HG02610 (cell line): ENCODE results near the gene ZSWIM6.

Source experiments
- ATAC-seq: cut with Tn5 transposase; IDR thresholded peaks from one replicate; pipeline ENCODE4 v1.9.1; 2021; ENCODE audit warnings: mild to moderate bottlenecking, moderate library complexity; ENCODE audit not compliant: unreplicated experiment

ZSWIM6 gene

DNA sequence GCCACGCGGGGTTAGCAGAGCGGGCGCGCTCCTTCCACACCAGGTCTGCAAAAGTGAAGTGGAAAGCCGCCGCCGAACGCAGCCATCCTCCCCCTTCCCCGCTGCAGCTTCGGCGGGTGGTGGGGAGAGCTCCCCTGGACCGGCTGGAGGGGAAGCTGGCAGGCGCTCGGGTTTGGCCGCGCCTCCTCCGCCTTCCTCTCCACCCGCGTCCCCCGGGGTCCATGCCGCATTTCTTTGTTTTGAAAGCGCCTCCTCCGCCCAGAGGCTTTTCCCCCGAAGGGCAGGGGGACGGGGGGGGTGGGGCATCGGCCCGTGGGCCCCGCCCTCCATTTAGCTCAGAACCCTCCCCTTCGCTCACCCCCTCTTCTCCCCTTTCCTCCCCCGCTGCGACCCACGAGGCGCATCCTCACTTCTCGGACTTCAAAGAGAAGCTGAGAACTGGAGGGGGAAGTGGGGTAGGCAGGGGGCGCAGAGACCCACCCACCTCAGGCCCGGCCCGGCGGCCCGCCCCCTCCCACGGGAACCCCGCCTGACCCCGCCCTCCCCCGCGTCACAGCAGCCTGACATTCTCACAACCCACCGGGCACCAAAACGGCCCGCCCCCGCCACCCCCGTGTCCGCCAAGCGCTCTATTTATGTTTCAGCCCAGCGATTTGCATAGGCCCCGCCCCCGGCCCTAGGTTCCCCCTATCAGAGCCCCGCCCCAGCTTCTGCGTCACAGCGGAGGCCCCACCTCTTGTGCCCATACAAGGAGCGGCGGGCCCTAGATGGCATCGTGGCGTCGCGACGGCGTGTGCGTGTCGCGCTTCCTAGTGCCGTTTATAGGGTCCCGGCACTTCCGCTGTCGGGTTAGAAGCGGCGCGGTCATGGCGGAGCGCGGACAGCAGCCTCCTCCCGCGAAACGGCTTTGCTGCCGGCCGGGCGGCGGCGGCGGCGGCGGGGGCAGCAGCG, at the start of gene ZSWIM6:
TSS of gene ZSWIM6 (plus strand) at position 852 of the 951 bp plus-strand sequence. CDS start at position 867, 15 bp downstream.
- ATAC-seq: peak; percentile 71

DNA sequence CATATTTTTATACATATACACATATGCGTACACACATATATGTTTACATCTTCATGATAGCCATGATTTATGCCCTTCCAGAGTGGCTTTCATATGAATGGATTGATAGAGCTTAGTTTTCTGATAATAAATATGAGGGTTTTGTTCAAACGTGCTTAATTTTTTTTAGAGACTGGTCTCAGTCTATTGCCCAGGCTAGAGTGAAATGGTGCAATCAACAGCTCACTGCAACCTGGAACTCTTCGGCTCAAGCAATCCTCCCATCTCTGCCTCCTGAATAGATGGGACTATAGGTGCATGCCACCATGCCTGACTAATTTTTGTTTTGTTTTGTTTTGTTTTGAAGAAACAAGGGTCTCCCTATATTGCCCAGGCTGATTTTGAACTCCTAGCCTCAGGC, 48.6 kb upstream of the ZSWIM6 start:
- no peak for ATAC-seq

DNA sequence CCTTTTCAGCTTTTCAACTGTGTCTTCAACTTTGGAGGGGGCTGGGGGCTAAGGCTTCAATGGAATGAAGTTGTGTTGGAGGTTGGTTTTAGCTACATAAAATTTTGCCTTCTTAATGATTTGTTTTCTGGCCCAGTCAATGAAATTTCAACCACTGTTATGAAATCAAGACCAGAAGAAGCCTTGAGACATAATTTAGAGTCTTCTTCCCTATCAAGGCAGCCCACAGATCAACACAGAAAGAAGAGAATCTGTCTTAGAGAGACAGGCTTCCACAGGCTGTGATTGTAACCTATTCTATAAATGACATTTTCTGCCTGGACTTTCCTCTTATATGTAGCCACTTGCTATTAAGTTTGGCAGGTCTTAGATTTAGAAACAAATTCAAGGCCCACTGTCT, 46.5 kb upstream of the ZSWIM6 start:
- ATAC-seq: no peak

DNA sequence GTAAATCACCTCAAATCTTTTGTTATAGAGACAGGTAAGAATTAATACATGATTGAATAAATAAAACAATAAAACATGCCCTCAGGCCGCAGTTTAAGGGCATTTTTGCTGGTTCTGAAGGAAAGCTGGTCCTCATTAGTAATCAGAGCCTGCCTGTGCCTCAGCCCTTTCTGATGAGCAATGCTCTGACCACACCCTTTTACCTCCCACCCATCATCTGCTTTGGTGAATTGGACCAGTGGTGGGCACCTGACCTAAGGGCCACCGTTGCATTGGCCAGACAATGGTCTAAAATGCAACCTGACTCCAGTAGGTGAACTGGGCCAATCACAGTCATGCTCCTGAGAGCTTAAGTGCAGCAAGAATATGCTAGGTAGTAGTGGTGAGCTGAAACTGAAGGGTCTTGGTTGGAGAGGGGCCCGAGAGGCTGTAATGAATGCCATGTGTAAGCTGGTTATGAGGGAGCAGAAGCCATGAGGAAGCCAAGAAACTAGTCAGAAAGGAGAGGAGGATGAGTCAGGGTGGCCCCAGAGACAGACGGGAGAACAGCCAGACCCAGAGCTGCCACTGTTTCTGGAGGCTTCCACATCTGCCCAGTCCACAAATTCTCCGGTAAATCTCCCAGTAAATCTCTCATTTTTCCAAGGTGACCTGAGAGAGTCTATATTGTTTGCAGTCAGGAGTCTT, 45.5 kb upstream of the ZSWIM6 start:
- no peak for ATAC-seq

DNA sequence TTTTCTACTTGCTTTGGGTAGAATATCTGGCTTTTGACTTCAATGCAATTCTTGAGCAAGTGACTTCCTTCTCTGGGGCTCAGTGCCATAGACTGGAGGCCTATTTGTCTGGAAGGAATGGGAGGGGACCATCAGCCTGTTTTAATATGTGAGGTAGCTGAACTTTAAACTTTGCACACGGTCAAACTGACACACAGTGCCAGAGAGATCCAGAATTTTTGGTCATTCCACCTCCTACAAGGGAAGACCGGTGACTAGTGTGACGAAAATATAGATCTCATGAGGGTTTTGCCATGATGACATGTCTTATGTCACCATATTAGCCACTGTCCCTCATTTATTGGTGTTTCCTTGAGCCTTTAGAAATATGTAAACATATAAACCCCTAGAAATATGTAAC, 44.6 kb upstream of the ZSWIM6 start:
- ATAC-seq: no peak

DNA sequence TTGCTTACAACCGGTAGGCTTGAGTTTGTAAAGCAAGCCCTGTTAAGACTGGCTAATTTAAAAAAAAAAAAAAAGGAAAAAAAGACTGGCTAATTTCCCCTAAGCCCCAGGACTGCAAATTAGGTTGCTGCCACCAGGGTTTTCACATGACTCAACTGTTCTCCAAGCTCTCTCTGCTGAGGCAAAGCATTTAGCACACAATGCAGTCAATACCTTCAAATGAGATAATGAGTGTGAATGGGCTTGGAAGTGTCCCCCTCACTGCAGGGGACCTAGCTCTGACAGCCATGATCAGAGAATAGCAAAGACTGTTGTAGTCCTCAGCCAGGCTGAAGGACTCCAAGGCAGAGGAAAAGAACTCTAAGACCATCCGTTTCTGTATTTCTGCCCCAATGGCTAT, 42.8 kb upstream of the ZSWIM6 start:
- ATAC-seq: no peak

DNA sequence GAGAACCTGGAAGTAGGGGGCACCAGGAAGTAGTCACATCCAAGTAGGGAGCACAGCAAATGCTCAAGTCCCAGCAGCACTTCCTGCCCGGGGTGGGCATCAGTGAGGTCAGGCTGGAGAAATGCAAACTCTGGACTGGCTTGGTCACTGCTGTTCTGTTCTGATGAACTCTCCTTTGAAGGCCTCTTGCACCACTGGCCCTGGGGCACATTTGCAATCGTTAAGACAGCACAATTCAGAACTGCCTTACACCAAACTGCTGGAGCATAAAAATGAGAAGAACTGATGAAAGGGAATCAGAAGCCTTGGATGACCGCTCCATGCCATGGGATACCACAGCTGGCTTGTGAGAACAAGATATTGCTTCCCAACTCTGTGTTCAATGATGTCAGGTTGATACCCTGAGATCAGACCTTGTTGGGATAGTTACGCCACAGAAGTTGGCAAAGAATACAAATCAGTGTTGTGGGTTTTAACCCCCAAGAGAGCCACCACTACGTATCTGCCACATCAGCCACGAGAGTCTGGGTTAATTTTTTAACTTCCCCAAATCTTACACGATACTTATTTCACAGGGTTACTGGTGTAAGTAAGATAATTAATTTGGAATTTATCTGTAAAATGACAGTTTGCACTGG, 42.3 kb upstream of the ZSWIM6 start:
- ATAC-seq: no peak

DNA sequence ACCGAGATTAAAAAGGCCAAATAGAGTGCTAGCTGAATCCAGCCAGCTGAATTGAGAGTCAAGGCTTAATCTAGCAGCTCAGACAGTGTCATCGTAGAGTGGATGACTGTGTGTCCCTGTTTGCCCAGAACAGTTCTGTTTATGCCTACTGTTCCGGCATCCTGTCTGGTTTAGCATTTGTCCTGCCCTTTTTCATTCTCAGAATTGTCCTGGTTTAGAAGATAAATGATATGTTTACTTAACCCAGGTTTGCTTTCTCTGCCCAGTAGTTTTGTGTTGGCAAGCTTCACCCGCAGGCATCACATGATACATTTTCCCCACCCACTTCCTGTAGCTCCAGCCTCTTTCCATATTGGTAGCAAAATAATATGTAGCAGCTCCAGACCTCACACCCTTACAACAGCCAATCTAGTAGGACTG, 41.3 kb upstream of the ZSWIM6 start:
- ATAC-seq: no peak

DNA sequence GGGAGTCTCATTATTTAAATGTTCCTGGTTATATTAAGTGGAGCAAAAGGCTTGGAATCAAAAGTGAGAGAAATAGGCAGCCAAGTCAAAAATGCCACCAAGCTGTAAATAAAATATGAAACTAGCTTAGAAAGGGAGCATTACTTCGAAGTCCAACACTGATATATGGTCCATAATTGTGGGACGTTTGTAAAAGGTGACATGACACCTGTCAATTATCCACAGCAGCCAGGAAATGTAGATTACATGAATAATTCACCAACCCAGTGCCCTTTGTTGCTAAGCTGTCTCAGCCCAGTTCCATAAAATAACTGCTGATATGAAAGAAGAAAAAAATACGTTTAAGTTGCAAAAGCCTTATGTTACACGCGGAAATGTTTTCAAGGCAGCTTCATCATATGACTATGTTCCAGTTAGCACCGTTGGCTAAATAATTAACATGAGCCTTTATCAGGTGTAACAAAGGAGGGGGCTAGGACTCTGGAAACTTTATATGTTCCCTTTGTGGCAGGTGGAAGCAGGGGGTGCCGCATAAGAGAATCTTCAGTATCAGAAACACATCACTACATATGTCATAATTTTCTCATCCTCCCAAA, 39.9 kb upstream of the ZSWIM6 start:
- ATAC-seq: no peak

DNA sequence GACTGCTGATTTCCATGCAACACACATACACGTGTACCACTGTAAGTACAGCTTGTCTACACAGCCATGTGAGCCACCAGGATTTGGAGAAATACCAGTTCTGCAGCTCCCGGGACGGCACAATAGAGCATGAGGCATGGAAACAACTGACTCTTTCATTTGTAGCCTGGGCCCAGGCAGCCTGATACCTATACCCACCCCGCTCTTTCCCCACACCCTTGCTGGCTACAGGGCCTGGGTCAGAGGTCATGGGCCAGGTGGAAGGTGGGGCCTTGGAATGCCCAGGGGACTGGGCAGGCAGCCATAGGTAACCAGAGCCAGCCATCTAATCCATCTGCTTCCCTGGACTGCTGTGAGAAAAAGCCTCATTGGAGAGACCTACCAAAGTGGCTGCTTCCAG, 39.0 kb upstream of the ZSWIM6 start:
- no peak for ATAC-seq

DNA sequence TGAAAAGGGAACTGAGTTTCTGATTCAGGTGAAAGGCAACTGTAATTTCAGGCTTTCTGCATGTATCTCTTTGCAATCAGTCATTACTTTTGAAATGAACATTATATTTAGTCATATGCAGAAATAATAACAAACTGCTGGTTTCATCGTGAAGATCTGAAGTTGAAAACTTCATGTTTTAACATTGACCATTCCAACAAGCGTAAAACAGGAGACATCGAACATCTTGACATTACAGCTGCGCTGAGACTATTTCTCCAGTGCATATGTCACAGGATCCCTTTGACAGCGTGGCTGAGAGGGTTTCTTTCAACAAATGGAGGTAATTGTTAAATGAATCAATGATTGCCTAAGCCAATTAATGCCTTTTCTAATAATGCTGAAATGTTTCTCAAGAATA, 38.2 kb upstream of the ZSWIM6 start:
- ATAC-seq: no peak

DNA sequence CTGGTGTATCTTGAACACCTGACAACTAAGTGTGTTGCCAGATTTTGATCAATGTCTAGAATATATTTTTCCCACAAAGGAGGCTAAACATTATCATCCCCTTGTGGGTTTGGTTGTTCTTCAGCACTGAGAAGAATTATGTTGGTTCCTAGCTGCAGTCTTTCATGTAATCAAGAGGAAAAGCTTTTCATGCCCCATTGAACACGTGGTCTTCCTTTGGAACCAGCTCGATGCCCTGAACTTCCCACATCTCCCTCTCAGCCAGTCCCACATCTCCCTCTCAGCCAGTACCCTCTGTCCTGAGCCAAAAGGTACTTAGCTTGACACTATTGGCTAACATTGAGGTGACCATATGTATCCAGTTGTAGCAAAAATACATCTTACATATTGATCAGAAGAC, 36.7 kb upstream of the ZSWIM6 start:
- ATAC-seq: no peak

DNA sequence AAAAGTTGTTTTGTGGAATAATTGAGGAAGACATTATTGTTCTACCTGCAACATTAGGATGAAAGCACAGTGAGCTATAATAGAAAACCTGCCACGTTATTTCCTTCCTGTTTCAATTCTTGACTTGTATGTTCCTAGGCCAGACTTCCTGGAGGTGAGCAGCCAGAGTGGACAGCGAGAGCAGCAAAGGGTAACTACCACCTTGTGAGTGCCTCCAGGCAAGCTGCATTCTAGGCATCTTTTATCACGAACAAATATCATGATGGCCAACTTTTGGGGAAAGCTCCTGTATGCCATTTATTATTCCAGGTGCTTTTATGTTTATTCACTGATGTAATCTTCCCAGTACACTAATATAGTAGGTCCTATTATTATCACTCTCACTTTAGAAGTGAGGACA, 34.0 kb upstream of the ZSWIM6 start:
- no peak for ATAC-seq

DNA sequence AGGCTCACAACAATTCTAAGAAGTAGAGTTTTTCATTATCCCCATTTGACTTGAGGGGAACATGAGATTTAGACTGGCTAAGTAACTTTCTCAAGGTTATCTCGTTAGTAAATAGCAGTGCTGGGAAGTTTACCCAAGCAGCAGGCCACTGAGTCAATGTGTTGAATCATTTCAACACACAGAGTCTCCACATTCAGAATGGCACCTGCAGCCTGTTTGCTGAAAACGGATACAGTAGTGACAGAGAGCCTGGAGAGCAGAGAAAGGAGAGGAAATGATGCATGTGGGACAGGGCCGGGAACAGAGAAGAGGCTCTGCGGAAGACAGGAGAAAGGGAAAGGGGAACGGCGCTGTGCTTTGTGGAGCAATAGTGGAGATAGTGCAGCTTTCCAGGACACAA, 33.5 kb upstream of the ZSWIM6 start:
- ATAC-seq: no peak

DNA sequence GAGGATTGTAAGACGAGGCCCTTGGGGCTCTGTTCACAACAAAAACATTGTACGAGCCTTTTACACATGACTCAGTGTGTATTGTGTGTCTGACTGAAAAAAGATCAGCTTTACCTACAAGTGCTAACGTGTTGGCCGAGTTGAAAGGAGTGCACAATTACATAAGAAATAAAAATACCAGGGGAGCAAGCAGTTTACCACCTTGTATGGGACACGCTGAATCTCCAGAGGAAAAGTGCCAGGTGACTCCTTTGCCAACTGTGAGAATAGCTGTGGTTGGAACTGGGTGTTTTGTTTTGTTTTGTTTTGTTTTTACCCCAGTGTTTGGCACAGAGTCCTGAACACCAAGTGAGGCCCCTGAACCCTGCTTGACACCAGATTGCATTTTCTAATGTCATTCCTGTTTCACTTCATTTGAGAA, 32.8 kb upstream of the ZSWIM6 start:
- ATAC-seq: no peak

DNA sequence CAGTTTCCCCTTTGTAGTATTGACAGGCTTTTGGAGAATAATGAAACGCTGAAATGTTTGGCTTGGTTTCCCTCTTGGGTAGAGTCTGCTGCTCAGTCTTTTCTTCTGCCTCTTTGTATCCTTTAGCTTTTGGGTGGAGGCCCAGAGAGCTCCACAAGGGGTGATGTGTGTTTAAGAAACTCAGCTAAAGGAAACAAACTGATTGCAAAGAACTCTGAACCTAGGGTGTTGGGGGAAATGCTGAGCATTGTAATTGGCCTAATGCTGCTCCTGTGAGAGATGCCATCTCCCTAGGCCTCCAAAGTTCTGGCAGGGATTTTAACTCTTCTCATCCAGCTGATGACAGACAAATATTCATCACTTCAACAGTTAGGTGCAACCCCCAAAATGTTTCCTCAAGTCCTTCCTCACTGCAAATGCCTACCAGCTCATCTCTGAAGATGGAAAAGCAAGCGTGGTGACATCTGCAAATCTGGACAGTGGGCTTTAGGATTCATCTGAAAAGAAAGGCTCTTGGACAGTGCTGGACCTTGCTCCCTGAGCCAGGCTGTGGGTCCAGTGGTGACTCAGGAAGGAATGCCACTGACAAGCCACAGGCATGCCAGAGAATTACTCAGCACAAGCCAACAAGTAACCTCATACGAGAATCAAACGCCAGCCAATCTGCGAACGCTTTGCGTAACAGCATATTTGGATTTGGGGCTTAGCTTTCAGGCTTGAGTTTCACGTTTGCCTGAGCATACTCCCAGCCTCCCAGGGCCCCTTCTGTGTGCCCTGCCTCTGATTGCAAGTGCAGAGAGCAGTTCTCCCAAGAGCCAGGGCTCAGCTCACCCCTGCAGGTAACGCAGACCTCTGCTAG, 30.5 kb upstream of the ZSWIM6 start:
- ATAC-seq: no peak

DNA sequence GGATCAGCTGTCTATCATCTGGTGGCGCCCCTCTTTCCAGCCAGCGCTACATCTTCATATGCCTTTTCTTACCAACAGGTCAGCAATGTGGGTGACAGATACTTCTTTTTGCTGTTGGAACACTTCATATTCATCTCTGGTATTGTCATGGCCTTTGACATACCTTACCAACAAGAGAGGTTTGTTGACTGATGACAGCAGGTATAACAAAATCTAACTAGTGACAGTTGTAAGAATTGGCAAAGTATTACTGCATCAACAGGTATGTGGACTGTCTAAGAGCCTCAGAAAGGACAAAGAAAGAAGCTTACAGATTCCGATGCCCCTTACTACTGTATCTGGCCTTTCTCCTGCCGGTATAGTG, 29.9 kb upstream of the ZSWIM6 start:
- no peak for ATAC-seq

DNA sequence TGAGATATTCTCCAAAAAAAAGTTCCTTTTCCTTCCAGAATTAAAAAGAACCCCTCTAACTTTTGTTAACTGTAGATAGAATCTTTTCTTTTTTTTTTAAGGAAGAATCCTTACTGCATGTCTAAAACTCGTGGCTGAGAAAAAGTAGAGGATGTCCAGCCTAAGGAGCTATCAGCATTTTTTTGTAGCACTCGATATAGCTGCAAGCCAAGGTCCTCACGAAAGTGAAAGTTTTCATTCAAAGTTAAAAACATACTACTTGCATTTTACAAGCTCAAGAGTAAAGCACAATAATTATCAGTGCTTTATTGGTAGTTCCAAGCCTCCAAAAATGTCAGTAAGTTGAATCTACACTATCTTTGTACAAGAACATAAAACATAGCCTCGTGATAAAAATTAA, 28.7 kb upstream of the ZSWIM6 start:
- ATAC-seq: no peak

DNA sequence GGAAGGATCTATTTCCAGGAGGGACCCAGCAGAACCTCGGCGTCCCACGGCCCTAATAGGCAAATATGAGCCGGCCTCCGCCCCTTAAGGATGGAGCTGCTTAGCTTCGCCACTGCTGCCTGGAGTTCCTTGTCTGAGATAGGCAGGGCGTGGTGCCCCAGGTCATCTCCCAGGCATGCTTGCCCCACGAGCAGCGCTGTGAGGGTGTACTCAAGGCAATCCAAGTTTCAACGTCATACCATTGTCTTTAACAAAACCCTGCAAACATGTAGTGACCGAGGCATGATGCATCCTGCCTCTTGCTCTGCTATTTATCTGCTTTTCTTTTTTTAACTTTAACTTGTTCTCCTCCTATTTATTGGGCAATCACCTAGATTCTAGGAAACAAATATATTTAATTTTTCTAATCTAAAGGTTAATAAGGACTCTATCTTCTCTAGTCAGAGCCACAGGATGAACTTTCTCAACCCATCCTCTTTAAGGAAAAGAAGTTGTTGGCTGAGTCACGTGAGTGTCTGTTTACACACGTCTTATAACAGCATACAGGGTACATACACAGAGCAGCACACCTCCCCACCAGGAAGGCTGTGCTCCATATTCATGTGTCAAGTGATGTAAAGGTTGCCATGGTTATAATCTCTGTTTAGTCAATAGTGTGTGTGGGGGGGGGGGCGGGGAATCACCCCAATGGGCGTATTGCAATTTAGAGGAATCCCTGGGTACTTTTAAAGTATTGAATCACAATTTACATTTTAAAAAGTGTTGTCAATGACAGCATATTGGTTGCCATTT, 27.3 kb upstream of the ZSWIM6 start:
- ATAC-seq: no peak
